ES-I3 (cell line): ENCODE data around the gene NTN1.
"Not testable (repeated sequence)": the region's sequence is repeated elsewhere in the genome, so short reads cannot be mapped to it uniquely, and the experiment has no call there.

ENCODE experiments used
- H3K36me3 ChIP-seq: 2 replicates; pipeline ENCODE4 v1.6.1; 2013; ENCODE audit warnings: mild to moderate bottlenecking, low read length, control low read depth, moderate library complexity; ENCODE audit not compliant: insufficient read depth
- H3K4me1 ChIP-seq: 2 replicates; pipeline ENCODE4 v1.6.1; 2013; ENCODE audit warnings: mild to moderate bottlenecking, control low read depth, low read length; ENCODE audit not compliant: insufficient read depth
- H3K9ac ChIP-seq: 2 replicates; pipeline ENCODE4 v1.6.1; 2013; ENCODE audit warnings: low read depth, mild to moderate bottlenecking, low read length, moderate library complexity
- H3K9me3 ChIP-seq: 2 replicates; pipeline ENCODE4 v1.6.1; 2013; ENCODE audit warnings: mild to moderate bottlenecking, low read length, moderate library complexity; ENCODE audit not compliant: control insufficient read depth, insufficient read depth

Gene NTN1

GRCh38 chr17:9071811-9072498 is 50.6 kb downstream of the NTN1 start:
- no peaks in the 10 kb centered on the region for H3K4me1 ChIP-seq
- no peak overlapping the region for H3K9ac ChIP-seq
- H3K36me3 ChIP-seq = no peaks in the 10 kb centered on the region

DNA sequence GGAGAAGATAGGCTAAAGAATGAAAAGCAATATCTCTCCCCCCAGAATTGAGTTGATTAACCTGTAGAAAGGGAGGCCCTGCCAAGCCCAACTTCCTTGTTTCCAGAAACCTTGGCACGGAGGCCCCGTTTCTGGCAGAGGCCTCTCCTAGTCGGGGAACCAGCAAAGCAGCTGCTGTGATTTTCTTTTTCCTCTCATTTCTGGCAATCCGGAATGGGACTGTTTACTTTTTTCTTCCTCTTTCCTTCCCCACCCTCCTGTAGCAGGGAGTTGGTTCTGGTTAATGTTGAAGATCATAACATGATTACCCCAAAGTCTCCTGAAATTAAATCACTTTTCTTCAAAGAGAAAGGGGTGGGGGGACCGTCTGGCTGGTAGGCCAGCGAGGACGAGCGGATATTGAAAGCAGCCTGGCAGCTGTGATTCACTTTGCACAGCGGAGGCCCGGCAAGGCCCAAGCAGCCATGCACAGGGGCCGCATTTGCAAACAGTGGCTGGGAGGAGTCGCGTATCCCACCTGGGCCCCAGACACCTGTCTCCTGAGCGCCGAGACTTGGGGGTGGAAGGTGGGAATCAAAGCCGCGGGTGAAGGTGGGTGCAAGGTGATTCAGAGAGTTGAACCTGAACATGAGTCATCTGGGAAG is 51.5 kb downstream of the NTN1 start:
- no peaks in the 10 kb centered on the region for H3K4me1 ChIP-seq
- no peaks in the 10 kb centered on the region for H3K36me3 ChIP-seq
- no peaks in the 10 kb centered on the region for H3K9me3 ChIP-seq
- no peak overlapping the region for H3K9ac ChIP-seq

More at GRCh38 chr17:9071811-9072498, 50.6 kb downstream of the NTN1 start:
- no peaks in the 10 kb centered on the region for H3K9me3 ChIP-seq

GRCh38 chr17:9074131-9074530 is 52.8 kb downstream of the NTN1 start:
- H3K9me3 ChIP-seq = no peaks in the 10 kb centered on the region
- no peaks in the 10 kb centered on the region for H3K4me1 ChIP-seq
- H3K36me3 ChIP-seq = no peaks in the 10 kb centered on the region
- H3K9ac ChIP-seq = no peak overlapping the region

DNA sequence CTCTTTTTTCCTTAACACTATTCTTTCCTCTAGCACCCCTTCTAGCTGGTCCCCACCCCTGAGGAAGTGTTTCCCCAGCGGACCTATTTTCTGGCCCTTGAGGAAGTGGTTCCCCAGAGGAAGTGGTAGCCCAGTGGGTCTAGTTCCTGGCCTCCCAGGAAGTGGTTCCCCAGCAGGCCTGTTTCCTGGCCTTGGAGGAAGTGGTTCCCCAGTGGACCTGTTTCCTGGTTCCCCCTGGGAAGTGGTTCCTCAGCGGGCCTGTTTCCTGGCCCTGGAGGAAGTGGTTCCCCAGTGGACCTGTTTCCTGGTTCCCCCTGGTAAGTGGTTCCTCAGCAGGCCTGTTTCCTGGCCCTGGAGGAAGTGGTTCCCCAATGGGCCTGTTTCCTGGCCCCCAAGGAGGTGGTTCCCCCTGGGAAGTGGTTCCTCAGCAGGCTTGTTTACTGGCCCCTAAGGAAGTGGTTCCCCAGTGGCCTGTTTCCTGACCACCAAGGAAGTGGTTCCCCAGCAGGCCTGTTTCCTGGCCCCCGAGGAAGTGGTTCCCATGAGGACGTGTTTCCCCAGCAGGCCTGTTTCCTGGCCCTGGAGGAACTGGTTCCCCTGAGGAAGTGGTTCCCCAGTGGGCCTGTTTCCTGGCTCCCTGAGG is 58.3 kb downstream of the NTN1 start:
- Histone ChIP-seq H3K36me3 (no peaks in the 10 kb centered on the region), H3K9ac (no peak overlapping the region), H3K9me3 (no peaks in the 10 kb centered on the region), H3K4me1 (peaks cover 4% of the 10 kb centered on the region; the same call in 1 of the 2 replicates)

DNA sequence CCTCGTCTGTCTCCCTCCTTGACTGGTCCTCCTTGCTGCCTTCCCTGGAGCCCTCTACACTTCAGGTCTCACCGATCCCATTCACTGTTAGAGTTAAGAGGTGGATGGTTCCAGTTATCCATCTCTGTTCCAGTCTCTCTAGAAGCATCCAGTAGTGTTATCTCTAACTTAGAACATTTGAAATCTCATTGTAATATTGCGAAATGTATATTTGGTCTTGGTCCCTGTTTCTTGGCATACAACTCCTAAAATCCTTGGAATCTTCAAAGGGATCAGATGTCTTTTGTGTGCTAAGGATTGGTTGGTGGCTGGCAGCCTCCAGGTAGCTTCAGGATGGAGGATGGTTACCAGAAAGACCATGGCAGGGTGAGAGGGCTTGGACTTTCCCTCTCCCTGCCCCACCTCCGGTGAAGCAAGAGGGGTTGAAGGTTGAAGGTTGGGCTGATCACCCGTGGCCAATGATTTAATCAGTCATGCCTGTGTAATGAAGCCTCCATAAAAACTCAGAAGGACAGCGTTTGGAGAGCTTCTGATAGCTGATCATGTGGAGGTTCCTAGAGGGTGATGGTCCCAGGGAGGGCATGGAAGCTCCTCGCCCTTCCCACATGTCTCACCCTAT is 59.1 kb downstream of the NTN1 start:
- no peaks in the 10 kb centered on the region for H3K36me3 ChIP-seq
- peaks cover 4% of the 10 kb centered on the region; the same call in 1 of the 2 replicates for H3K4me1 ChIP-seq
- no peak overlapping the region for H3K9ac ChIP-seq
- no peaks in the 10 kb centered on the region for H3K9me3 ChIP-seq

- no peaks in the 10 kb centered on the region for H3K36me3 ChIP-seq
- H3K4me1 ChIP-seq = peaks cover 4% of the 10 kb centered on the region; the same call in 1 of the 2 replicates
- H3K9me3 ChIP-seq = no peaks in the 10 kb centered on the region
- H3K9ac ChIP-seq = no peak overlapping the region
These were observed 59.7 kb downstream of the NTN1 start for GRCh38 chr17:9080983-9081382.

DNA sequence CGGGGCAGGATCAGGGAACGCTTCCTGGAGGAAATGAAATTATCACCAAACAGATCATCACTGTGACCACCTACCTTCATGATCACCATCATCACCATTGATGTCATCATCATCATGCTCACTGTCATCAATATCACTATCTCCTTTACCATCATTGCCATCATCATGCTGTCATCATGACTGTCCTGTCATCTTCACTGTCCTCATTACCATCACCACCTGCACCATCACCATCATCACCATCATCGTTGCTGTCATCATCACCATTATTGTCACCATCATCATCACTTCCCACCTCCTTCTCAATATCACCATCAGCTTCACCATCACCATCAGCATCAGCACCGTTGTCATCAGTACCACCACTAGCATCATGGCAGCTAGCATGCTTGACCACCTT is 65.3 kb downstream of the NTN1 start:
- Histone ChIP-seq H3K36me3 (no peaks in the 10 kb centered on the region), H3K9ac (no peak overlapping the region), H3K4me1 (peaks cover 4% of the 10 kb centered on the region; the same call in 1 of the 2 replicates), H3K9me3 (no peaks in the 10 kb centered on the region)

- Histone ChIP-seq H3K9me3 (no peaks in the 10 kb centered on the region), H3K36me3 (no peaks in the 10 kb centered on the region), H3K9ac (no peak overlapping the region), H3K4me1 (peaks cover 4% of the 10 kb centered on the region; the same call in 1 of the 2 replicates)
These were observed 66.6 kb downstream of the NTN1 start for GRCh38 chr17:9087921-9088320.

DNA sequence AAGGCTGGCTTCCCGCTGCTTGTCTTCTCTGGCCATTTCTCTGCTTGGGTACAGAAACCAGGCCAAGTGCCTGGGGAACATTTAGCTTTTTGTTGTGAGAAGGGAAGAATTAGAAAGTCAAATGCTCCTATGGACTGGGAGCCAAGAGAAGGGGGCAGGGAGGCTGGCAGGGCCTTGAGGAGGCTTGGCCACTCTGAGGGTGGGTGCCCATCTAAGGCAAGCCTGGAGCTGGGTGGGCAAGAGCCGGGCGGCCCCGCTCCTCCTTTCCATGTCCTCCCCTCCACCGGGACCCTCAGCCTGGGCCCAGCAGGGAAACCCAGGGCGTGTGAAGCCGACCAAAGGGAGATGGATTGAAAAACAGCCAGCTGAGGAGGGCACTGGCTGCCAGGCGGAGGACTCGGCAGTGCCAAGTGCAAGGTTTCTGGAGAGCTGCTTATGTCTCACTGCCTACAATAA is 69.4 kb downstream of the NTN1 start:
- H3K4me1 ChIP-seq = no peaks in the 10 kb centered on the region
- no peaks in the 10 kb centered on the region for H3K36me3 ChIP-seq
- no peaks in the 10 kb centered on the region for H3K9me3 ChIP-seq
- H3K9ac ChIP-seq = no peak overlapping the region

- no peak overlapping the region for H3K9ac ChIP-seq
- no peaks in the 10 kb centered on the region for H3K36me3 ChIP-seq
- H3K9me3 ChIP-seq = 0 out of 2 replicates have a peak, but pooled peaks cover 2% of the 10 kb centered on the region
- no peaks in the 10 kb centered on the region for H3K4me1 ChIP-seq
These were observed 72.9 kb downstream of the NTN1 start for GRCh38 chr17:9094193-9094592.

GRCh38 chr17:9095390-9095789 is 74.1 kb downstream of the NTN1 start:
- Histone ChIP-seq H3K9ac (no peak overlapping the region), H3K9me3 (0 out of 2 replicates have a peak, but pooled peaks cover 2% of the 10 kb centered on the region), H3K36me3 (no peaks in the 10 kb centered on the region), H3K4me1 (no peaks in the 10 kb centered on the region)

GRCh38 chr17:9098242-9098825 is 77.0 kb downstream of the NTN1 start:
- H3K4me1 ChIP-seq = no peaks in the 10 kb centered on the region
- H3K9ac ChIP-seq = no peak overlapping the region
- 0 out of 2 replicates have a peak, but pooled peaks cover 2% of the 10 kb centered on the region for H3K9me3 ChIP-seq
- H3K36me3 ChIP-seq = no peaks in the 10 kb centered on the region

- no peak overlapping the region for H3K9ac ChIP-seq
- H3K9me3 ChIP-seq = 0 out of 2 replicates have a peak, but pooled peaks cover 2% of the 10 kb centered on the region
- no peaks in the 10 kb centered on the region for H3K36me3 ChIP-seq
- H3K4me1 ChIP-seq = no peaks in the 10 kb centered on the region
These were observed 80.0 kb downstream of the NTN1 start for GRCh38 chr17:9101356-9101755.

- H3K9ac ChIP-seq, H3K4me1 ChIP-seq, H3K36me3 ChIP-seq, H3K9me3 ChIP-seq: not testable (repeated sequence)
These were observed 81.9 kb downstream of the NTN1 start for GRCh38 chr17:9103193-9103592.
